Measurements from ENCODE around the gene SNRNP70.

- TF ChIP-seq, protein P1, sequence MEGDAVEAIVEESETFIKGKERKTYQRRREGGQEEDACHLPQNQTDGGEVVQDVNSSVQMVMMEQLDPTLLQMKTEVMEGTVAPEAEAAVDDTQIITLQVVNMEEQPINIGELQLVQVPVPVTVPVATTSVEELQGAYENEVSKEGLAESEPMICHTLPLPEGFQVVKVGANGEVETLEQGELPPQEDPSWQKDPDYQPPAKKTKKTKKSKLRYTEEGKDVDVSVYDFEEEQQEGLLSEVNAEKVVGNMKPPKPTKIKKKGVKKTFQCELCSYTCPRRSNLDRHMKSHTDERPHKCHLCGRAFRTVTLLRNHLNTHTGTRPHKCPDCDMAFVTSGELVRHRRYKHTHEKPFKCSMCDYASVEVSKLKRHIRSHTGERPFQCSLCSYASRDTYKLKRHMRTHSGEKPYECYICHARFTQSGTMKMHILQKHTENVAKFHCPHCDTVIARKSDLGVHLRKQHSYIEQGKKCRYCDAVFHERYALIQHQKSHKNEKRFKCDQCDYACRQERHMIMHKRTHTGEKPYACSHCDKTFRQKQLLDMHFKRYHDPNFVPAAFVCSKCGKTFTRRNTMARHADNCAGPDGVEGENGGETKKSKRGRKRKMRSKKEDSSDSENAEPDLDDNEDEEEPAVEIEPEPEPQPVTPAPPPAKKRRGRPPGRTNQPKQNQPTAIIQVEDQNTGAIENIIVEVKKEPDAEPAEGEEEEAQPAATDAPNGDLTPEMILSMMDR (IDR thresholded peaks at IDR 0.05) = no peak
- no peak for TF ChIP-seq POLR2A (IDR thresholded peaks at IDR 0.05)
Observed at GRCh38 chr19:49103331-49104085, 18.3 kb downstream of the SNRNP70 start.
